ENCODE results near the gene SHC1. TPM values are rescaled to one million over a fixed set of nuclear protein-coding genes. Genes with fewer than 3 reads are reported as not detected.
"Not testable (repeated sequence)": the region's sequence is repeated elsewhere in the genome, so short reads cannot be mapped to it uniquely, and the experiment has no call there.

The SHC1 gene
- total and polyA plus RNA-seq, 2 donors from 2014 or later = 43.8 to 153 TPM

- no peak overlapping the region for H3K4me3 ChIP-seq (ENCODE audit: low read length in 3 of 3)
- H3K27me3 ChIP-seq (ENCODE audit: control insufficient read depth, insufficient read depth, low read length) = no peaks in the 10 kb centered on the region
- FAIRE-seq = no peak
- intact Hi-C loops (cut with DNase I) = no loop called here
- peaks cover 0 to 11% (median 5%) of the 10 kb centered on the region in 3 donors for H3K4me1 ChIP-seq (ENCODE audit: control insufficient read depth in 2 of 3, insufficient read depth in 2 of 3, low read depth in 1 of 3, low read length in 3 of 3)
- DNase-seq = no peak
- no peaks in the 10 kb centered on the region for H3K36me3 ChIP-seq (ENCODE audit: control insufficient read depth in 2 of 3, insufficient read depth in 3 of 3, low read length in 3 of 3)
- H3K27ac ChIP-seq (ENCODE audit: low read depth in 2 of 2, low read length in 2 of 2) = no peak overlapping the region
- TF ChIP-seq CTCF (IDR thresholded peaks at IDR 0.05; ENCODE audit: borderline replicate concordance, extremely low read depth, insufficient read depth) = no peak
- H3K9ac ChIP-seq (ENCODE audit: low read length in 3 of 3) = no peak overlapping the region
- no peaks in the 10 kb centered on the region for H3K9me3 ChIP-seq (ENCODE audit: control insufficient read depth in 2 of 3, insufficient read depth in 1 of 3, low read length in 3 of 3)
Observed at GRCh38 chr1:154978360-154978759, 7.8 kb upstream of the SHC1 start.

GRCh38 chr1:154977762-154978161 is 7.2 kb upstream of the SHC1 start:
- H3K4me3 ChIP-seq (ENCODE audit: low read length in 3 of 3); H3K9me3 ChIP-seq (ENCODE audit: control insufficient read depth in 2 of 3, insufficient read depth in 1 of 3, low read length in 3 of 3); FAIRE-seq; intact Hi-C loops (cut with DNase I); H3K36me3 ChIP-seq (ENCODE audit: control insufficient read depth in 2 of 3, insufficient read depth in 3 of 3, low read length in 3 of 3); DNase-seq; H3K27ac ChIP-seq (ENCODE audit: low read depth in 2 of 2, low read length in 2 of 2); H3K27me3 ChIP-seq (ENCODE audit: control insufficient read depth, insufficient read depth, low read length); H3K9ac ChIP-seq (ENCODE audit: low read length in 3 of 3): not testable (repeated sequence)
- H3K4me1 ChIP-seq (ENCODE audit: control insufficient read depth in 2 of 3, insufficient read depth in 2 of 3, low read depth in 1 of 3, low read length in 3 of 3) = peaks cover 2 to 14% (median 8%) of the 10 kb centered on the region in 3 donors

DNA sequence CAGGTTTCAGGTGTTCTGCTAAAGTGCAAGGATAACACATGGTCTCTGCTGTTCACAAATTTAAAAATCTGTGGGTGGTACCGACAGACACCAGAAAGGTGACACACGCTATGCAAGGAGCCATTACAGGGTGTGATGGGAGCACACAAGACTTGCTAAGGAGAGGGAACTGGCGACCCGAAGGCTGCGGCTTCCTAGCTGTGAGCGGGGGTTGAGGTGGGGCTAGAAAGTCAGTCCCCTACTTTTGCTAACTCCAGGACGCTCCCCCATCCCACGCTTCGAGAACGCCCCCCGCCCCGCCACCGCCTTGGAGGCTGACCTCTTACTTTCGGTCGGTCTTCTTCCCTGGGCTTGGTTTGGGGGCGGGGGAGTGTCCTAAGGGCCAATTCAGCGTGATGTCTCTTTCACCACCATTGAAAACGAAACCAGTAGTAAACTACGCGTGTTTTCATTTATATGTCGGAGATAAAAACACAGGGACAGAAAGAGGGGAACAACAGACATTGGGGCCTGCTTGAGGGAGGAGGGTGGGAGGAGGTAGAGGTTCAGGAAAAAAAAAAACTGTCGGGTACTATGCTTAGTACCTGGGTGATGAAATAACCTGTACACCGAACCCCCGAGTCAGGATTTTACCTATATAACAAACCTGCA is 5.0 kb upstream of the SHC1 start:
- no peak for FAIRE-seq
- Histone ChIP-seq H3K27me3 (ENCODE audit: control insufficient read depth, insufficient read depth, low read length) (no peaks in the 10 kb centered on the region), H3K4me3 (ENCODE audit: low read length in 3 of 3) (peak overlapping the region; percentile 75 to 94 (median 83)), H3K36me3 (ENCODE audit: control insufficient read depth in 2 of 3, insufficient read depth in 3 of 3, low read length in 3 of 3) (no peaks in the 10 kb centered on the region), H3K9me3 (ENCODE audit: control insufficient read depth in 2 of 3, insufficient read depth in 1 of 3, low read length in 3 of 3) (no peaks in the 10 kb centered on the region), H3K27ac (ENCODE audit: low read depth in 2 of 2, low read length in 2 of 2) (peak overlapping the region; percentile 96 to 98), H3K9ac (ENCODE audit: low read length in 3 of 3) (peak overlapping the region; percentile 75 to 98 (median 97)), H3K4me1 (ENCODE audit: control insufficient read depth in 2 of 3, insufficient read depth in 2 of 3, low read depth in 1 of 3, low read length in 3 of 3) (peaks cover 7 to 26% (median 18%) of the 10 kb centered on the region in 3 donors)
- no peak for TF ChIP-seq CTCF (IDR thresholded peaks at IDR 0.05; ENCODE audit: borderline replicate concordance, extremely low read depth, insufficient read depth)
- DNase-seq = peak; percentile 63 to 90 (median 83)
- intact Hi-C loops (cut with DNase I) = no loop called here

DNA sequence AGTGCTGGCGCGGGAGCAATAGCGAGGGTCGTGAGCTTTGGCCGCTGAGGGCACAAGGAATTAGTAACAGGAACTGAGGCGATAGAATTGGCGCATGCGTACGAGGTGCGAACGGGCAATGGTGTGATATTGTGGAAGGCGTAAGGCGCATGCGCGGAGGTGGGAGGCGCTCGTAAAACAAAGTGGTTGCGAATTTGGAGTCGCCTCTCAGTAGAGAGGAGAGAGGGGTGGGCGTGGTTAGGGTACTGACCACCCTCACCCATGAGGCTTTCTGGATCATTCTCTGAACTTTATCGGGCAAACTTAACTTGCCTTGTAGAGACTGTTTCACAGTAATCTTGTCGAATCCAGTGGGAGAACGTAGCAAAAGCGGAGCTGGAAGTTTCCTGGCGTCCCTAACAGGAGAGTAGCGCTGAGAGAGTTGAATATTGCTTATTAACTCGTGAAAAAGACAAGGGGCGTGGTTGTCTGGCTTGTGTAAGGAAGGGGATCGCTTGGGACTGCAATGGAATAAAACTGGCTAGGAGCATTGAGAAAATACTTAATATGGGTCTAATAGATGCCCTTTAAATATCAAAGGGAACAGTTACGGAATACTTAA is 4.4 kb upstream of the SHC1 start:
- H3K27me3 ChIP-seq (ENCODE audit: control insufficient read depth, insufficient read depth, low read length) = no peaks in the 10 kb centered on the region
- peak overlapping the region; percentile 96 to 98 for H3K27ac ChIP-seq (ENCODE audit: low read depth in 2 of 2, low read length in 2 of 2)
- intact Hi-C loops (cut with DNase I) = no loop called here
- H3K36me3 ChIP-seq (ENCODE audit: control insufficient read depth in 2 of 3, insufficient read depth in 3 of 3, low read length in 3 of 3) = no peaks in the 10 kb centered on the region
- H3K4me3 ChIP-seq (ENCODE audit: low read length in 3 of 3) = peak overlapping the region; percentile 75 to 94 (median 83)
- no peaks in the 10 kb centered on the region for H3K9me3 ChIP-seq (ENCODE audit: control insufficient read depth in 2 of 3, insufficient read depth in 1 of 3, low read length in 3 of 3)
- peak; percentile 97 to 99 (median 99) for DNase-seq
- H3K4me1 ChIP-seq (ENCODE audit: control insufficient read depth in 2 of 3, insufficient read depth in 2 of 3, low read depth in 1 of 3, low read length in 3 of 3) = peaks cover 7 to 26% (median 18%) of the 10 kb centered on the region in 3 donors
- no peak for TF ChIP-seq CTCF (IDR thresholded peaks at IDR 0.05; ENCODE audit: borderline replicate concordance, extremely low read depth, insufficient read depth)
- H3K9ac ChIP-seq (ENCODE audit: low read length in 3 of 3) = peak overlapping the region; percentile 75 to 98 (median 97)
- no peak for FAIRE-seq
